Spleen (tissue), 7 donors: Measurements from ENCODE around the gene ETV5.

Source experiments
- POLR2A ChIP-seq, 3 donors: fragments of 450-650 bp; IDR thresholded peaks; one replicate each; pipeline ENCODE4 v1.5.1; 2017; ENCODE audit warnings: antibody characterized with exemption in 3 of 3, mild to moderate bottlenecking in 1 of 3
- POLR2AphosphoS5 ChIP-seq, 3 donors: sonication (generic); formaldehyde crosslinking; IDR thresholded peaks; one replicate each; pipeline ENCODE4 v1.5.1; 2017; ENCODE audit warnings: antibody characterized with exemption in 3 of 3
- TF ChIP-seq, protein P1 (sequence below), 11 experiments: fragments of 200-600 bp in 7 of 11; fragments of 450-650 bp in 4 of 11; sonication (generic) in 4 of 11; IDR thresholded peaks in 8 of 11; conservative IDR thresholded peaks in 3 of 11; 1 replicate in 7 of 11; 2 replicates in 4 of 11; pipeline versions ENCODE4 v1.4.0 to v1.8.0; 2016 to 2021; ENCODE audit warnings: antibody characterized with exemption in 11 of 11, inconsistent platforms in 4 of 11, mild to moderate bottlenecking in 1 of 11
- donor health status: DM: no; HTN: no; CAD: no; lungs with moderate emphysema.
- donor health status: DM: no; HTN: no; CAD: no.
- donor health status: DM: no; HTN: no; CAD: no.

- no peak for TF ChIP-seq POLR2AphosphoS5 (IDR thresholded peaks at IDR 0.05)
- TF ChIP-seq, protein P1, sequence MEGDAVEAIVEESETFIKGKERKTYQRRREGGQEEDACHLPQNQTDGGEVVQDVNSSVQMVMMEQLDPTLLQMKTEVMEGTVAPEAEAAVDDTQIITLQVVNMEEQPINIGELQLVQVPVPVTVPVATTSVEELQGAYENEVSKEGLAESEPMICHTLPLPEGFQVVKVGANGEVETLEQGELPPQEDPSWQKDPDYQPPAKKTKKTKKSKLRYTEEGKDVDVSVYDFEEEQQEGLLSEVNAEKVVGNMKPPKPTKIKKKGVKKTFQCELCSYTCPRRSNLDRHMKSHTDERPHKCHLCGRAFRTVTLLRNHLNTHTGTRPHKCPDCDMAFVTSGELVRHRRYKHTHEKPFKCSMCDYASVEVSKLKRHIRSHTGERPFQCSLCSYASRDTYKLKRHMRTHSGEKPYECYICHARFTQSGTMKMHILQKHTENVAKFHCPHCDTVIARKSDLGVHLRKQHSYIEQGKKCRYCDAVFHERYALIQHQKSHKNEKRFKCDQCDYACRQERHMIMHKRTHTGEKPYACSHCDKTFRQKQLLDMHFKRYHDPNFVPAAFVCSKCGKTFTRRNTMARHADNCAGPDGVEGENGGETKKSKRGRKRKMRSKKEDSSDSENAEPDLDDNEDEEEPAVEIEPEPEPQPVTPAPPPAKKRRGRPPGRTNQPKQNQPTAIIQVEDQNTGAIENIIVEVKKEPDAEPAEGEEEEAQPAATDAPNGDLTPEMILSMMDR (IDR thresholded peaks at IDR 0.05 in 8 of 11, conservative IDR thresholded peaks at IDR 0.05 in 3 of 11), result no peak
- no peak for TF ChIP-seq POLR2A (IDR thresholded peaks at IDR 0.05)
These were observed 12.6 kb downstream of the ETV5 start for GRCh38 chr3:186096290-186096689.
